Measurements from ENCODE around the gene COX19. TPM values are rescaled to one million over a fixed set of nuclear protein-coding genes. Genes with fewer than 3 reads are reported as not detected.

Gene COX19
- polyA plus RNA-seq, 1 of the 3 experiments (the other 2 are of a cell fraction), result 7.6 TPM

DNA sequence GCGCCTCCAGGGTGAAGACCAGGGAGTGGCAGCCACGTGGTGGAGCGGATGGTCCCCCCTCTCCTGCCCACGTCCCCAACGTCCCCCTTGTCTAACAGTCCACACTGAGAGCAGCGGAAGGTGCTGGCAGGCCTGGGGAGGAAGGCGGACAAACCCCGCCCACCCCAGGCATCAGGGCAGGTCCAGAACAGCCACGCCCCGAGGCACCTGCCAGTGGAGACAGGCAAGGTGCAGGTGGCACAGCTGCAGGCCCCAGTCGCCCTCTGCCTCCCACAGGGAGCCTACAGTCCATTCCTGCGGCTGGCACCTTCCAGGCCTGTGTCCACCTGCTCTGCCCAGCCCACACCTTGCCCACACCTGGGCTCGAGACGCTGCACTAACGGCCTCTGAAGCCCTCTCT is 32.6 kb upstream of the COX19 start:
- Histone ChIP-seq H3F3A (replicated peaks; ENCODE audit: insufficient read depth) (peaks cover 8% of the 10 kb centered on the region), H3K4me3 (ENCODE audit: low read depth in 2 of 2, low read length in 1 of 2) (no peak overlapping the region), H2AFZ (ENCODE audit: low read depth) (no peak overlapping the region), H3K79me2 (ENCODE audit: insufficient read depth) (peaks cover 22% of the 10 kb centered on the region; the same call in 1 of the 2 replicates), H3K4me1 (ENCODE audit: control insufficient read depth in 1 of 2, insufficient read depth in 2 of 2, low read depth in 1 of 2, low read length in 1 of 2) (no peaks in the 10 kb centered on the region; a peak in 1 of 4 replicates), H3K9ac (no peak overlapping the region), H3K9me2 (no peaks in the 10 kb centered on the region), H3K27me3 (ENCODE audit: insufficient read depth) (no peaks in the 10 kb centered on the region), H3K27ac (ENCODE audit: low read depth in 2 of 2, low read length in 1 of 2) (no peak overlapping the region), H4K20me1 (ENCODE audit: insufficient read depth) (peaks cover 54% of the 10 kb centered on the region), H3K9me3 (no peaks in the 10 kb centered on the region), H3K36me3 (replicated peaks in 1 of 2; ENCODE audit: control insufficient read depth in 1 of 2, insufficient read depth in 2 of 2, low read length in 1 of 2) (peaks cover 8 to 30% of the 10 kb centered on the region in 2 experiments), H3K4me2 (no peak overlapping the region)
- TF ChIP-seq TAF1 (IDR thresholded peaks at IDR 0.05; ENCODE audit: borderline replicate concordance, low read depth, low read length) (no peak), MXI1 (IDR thresholded peaks at IDR 0.05; ENCODE audit: low read depth, low read length) (no peak), RCOR1 (IDR thresholded peaks at IDR 0.05; ENCODE audit: low read length) (no peak), NRF1 (IDR thresholded peaks at IDR 0.05; ENCODE audit: low read depth, low read length) (no peak), RFX5 (IDR thresholded peaks at IDR 0.05; ENCODE audit: low read length) (no peak), TCF12 (IDR thresholded peaks at IDR 0.05) (no peak)
- TF ChIP-seq, protein P1, sequence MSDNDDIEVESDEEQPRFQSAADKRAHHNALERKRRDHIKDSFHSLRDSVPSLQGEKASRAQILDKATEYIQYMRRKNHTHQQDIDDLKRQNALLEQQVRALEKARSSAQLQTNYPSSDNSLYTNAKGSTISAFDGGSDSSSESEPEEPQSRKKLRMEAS (IDR thresholded peaks at IDR 0.05; ENCODE audit: low read depth), result no peak
- TF ChIP-seq, protein P2, sequence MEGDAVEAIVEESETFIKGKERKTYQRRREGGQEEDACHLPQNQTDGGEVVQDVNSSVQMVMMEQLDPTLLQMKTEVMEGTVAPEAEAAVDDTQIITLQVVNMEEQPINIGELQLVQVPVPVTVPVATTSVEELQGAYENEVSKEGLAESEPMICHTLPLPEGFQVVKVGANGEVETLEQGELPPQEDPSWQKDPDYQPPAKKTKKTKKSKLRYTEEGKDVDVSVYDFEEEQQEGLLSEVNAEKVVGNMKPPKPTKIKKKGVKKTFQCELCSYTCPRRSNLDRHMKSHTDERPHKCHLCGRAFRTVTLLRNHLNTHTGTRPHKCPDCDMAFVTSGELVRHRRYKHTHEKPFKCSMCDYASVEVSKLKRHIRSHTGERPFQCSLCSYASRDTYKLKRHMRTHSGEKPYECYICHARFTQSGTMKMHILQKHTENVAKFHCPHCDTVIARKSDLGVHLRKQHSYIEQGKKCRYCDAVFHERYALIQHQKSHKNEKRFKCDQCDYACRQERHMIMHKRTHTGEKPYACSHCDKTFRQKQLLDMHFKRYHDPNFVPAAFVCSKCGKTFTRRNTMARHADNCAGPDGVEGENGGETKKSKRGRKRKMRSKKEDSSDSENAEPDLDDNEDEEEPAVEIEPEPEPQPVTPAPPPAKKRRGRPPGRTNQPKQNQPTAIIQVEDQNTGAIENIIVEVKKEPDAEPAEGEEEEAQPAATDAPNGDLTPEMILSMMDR (IDR thresholded peaks at IDR 0.05), result no peak
- no peak for DNase-seq
- POLR2A ChIA-PET, result no interaction called here
- 95% methylated on average over 7 of the region's 15 CpGs for WGBS (ENCODE audit: low lambda C conversion rate)
- CTCF ChIA-PET, result interaction anchor here (1.7 to 2.0 kb wide), 2 partner anchors 15 to 20 kb away, joined by 4 to 26 read pairs; no protein-coding TSS in a partner anchor

DNA sequence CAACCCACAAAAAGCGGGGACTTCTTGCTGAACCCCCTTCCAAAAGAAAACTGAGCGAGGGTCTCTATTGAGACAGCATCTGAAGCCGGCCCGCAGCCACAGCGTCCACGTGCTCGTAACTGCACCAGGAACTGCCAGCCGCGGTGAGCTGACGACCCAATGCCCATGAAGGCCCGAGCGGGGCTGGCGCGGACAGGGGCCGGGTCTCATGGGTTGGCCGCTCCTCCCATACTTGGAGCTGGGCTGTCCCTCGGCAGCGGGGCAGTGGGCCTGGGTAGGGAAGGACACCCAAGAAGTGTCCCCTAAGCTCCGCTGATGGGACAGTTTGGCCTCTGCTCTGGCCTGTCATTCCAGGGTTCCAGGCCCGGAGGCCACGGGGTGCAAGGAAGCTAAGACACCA is 30.0 kb upstream of the COX19 start:
- TF ChIP-seq EP300 (IDR thresholded peaks at IDR 0.05; ENCODE audit: borderline replicate concordance in 1 of 2, low read depth in 1 of 2, low read length in 1 of 2) (no peak), FOXJ3 (CRISPR knock-in tag; IDR thresholded peaks at IDR 0.05) (no peak)
- peaks cover 8% of the 10 kb centered on the region for H3F3A ChIP-seq (replicated peaks; ENCODE audit: insufficient read depth)

More for the DNA sequence above, 30.0 kb upstream of the COX19 start:
- Histone ChIP-seq H3K27ac (ENCODE audit: low read depth in 2 of 2, low read length in 1 of 2) (no peak overlapping the region), H3K4me2 (no peak overlapping the region), H3K4me3 (ENCODE audit: low read depth in 2 of 2, low read length in 1 of 2) (no peak overlapping the region), H3K36me3 (replicated peaks in 1 of 2; ENCODE audit: control insufficient read depth in 1 of 2, insufficient read depth in 2 of 2, low read length in 1 of 2) (peaks cover 8 to 35% of the 10 kb centered on the region in 2 experiments), H3K4me1 (ENCODE audit: control insufficient read depth in 1 of 2, insufficient read depth in 2 of 2, low read depth in 1 of 2, low read length in 1 of 2) (no peaks in the 10 kb centered on the region; a peak in 1 of 4 replicates), H3K9me3 (no peaks in the 10 kb centered on the region), H3K27me3 (ENCODE audit: insufficient read depth) (no peaks in the 10 kb centered on the region), H2AFZ (ENCODE audit: low read depth) (no peak overlapping the region), H3K9ac (no peak overlapping the region), H3K79me2 (ENCODE audit: insufficient read depth) (peaks cover 4% of the 10 kb centered on the region; the same call in 1 of the 2 replicates), H4K20me1 (ENCODE audit: insufficient read depth) (peaks cover 30% of the 10 kb centered on the region), H3K9me2 (no peaks in the 10 kb centered on the region)
- ChIA-PET CTCF (interaction anchor here (1.4 to 3.4 kb wide), 6 partner anchors 10 to 139 kb away, joined by 3 to 42 read pairs (median 6); partner anchors contain the start of gene GPR146), POLR2A (no interaction called here)
- DNase-seq, result no peak
- WGBS (ENCODE audit: low lambda C conversion rate), result 98% methylated on average over 15 of the region's 21 CpGs
